ENCODE measurements around the gene RHOJ. TPM values are rescaled to one million over a fixed set of nuclear protein-coding genes. Genes with fewer than 3 reads are reported as not detected.

RHOJ gene
- total RNA-seq, 1 experiment from 2014 or later = not detected

- TF ChIP-seq CTCF (IDR thresholded peaks at IDR 0.05 in 2 of 3, conservative IDR thresholded peaks at IDR 0.05 in 1 of 3; ENCODE audit: borderline replicate concordance in 1 of 3, insufficient read depth in 1 of 3, low read depth in 2 of 3, low read length in 2 of 3) (no peak), POLR2A (IDR thresholded peaks at IDR 0.05; ENCODE audit: borderline replicate concordance, extremely low read depth, insufficient read depth, insufficient read length) (no peak), YY1 (IDR thresholded peaks at IDR 0.05; ENCODE audit: extremely low read depth, insufficient replicate concordance, low read depth, low read length) (no peak), SRF (IDR thresholded peaks at IDR 0.05; ENCODE audit: low read depth) (no peak), EGR1 (IDR thresholded peaks at IDR 0.05; ENCODE audit: low read depth) (no peak), SIN3A (IDR thresholded peaks at IDR 0.05; ENCODE audit: low read depth) (no peak), SP1 (IDR thresholded peaks at IDR 0.05; ENCODE audit: low read depth) (no peak), FOSL1 (IDR thresholded peaks at IDR 0.05; ENCODE audit: low read depth) (no peak), ZNF274 (IDR thresholded peaks at IDR 0.05; ENCODE audit: low read depth, low read length) (no peak), CBX3 (IDR thresholded peaks at IDR 0.05; ENCODE audit: low read depth) (no peak), ELF1 (IDR thresholded peaks at IDR 0.05; ENCODE audit: borderline replicate concordance, low read depth) (no peak), ZFX (IDR thresholded peaks at IDR 0.05) (no peak), TCF7L2 (IDR thresholded peaks at IDR 0.05; ENCODE audit: borderline replicate concordance, extremely low read depth, insufficient read depth, insufficient read length) (no peak), EZH2phosphoT487 (IDR thresholded peaks at IDR 0.05; ENCODE audit: borderline replicate concordance) (no peak), POLR2AphosphoS5 (IDR thresholded peaks at IDR 0.05; ENCODE audit: low read depth, low read length) (no peak), MAX (IDR thresholded peaks at IDR 0.05) (no peak)
Measured at GRCh38 chr14:63157195-63157594, 47.0 kb upstream of the RHOJ start (continued).

GRCh38 chr14:63163306-63163705 lies 40.9 kb upstream of the RHOJ start:
- H3K9ac ChIP-seq (ENCODE audit: low read length) = no peak overlapping the region
- no peaks in the 10 kb centered on the region for H4K20me1 ChIP-seq (ENCODE audit: insufficient read depth)
- intact Hi-C loops (cut with micrococcal nuclease) = no loop called here
- no peak for TF ChIP-seq TCF7L2 (IDR thresholded peaks at IDR 0.05; ENCODE audit: borderline replicate concordance, extremely low read depth, insufficient read depth, insufficient read length)
- TF ChIP-seq EGR1 (IDR thresholded peaks at IDR 0.05; ENCODE audit: low read depth) = no peak
- no peak for TF ChIP-seq MAX (IDR thresholded peaks at IDR 0.05)
- TF ChIP-seq ELF1 (IDR thresholded peaks at IDR 0.05; ENCODE audit: borderline replicate concordance, low read depth) = no peak
- no peak for TF ChIP-seq ZBTB33 (IDR thresholded peaks at IDR 0.05; ENCODE audit: extremely low read depth, insufficient replicate concordance, low read length)
- H2AFZ ChIP-seq (ENCODE audit: low read depth, low read length, poor library complexity, severe bottlenecking) = no peak overlapping the region
- ChIA-PET RAD21 (ENCODE audit: low non-redundant PET in 1 of 2, low total read pairs in 2 of 2, uncharacterized antibody in 2 of 2, unreplicated experiment in 2 of 2) (no interaction called here), CTCF (no interaction called here), POLR2A (no interaction called here)
- H3K9me2 ChIP-seq (ENCODE audit: insufficient read depth) = no peaks in the 10 kb centered on the region
- no peak overlapping the region for H3K4me2 ChIP-seq (ENCODE audit: low read length)
- H3K36me3 ChIP-seq (ENCODE audit: control insufficient read depth in 1 of 2, insufficient read depth in 2 of 2, low read length in 2 of 2) = no peaks in the 10 kb centered on the region
- no peak overlapping the region for H3K27ac ChIP-seq (ENCODE audit: low read depth, low read length)
- ATAC-seq (no peak), DNase-seq (ENCODE audit: low read depth, low spot score) (no peak)
- no peaks in the 10 kb centered on the region for H3K27me3 ChIP-seq (ENCODE audit: insufficient read depth, low read length)
- H3K4me3 ChIP-seq (replicated peaks in 1 of 2; ENCODE audit: low read depth in 1 of 2, low read length in 2 of 2) = no peak overlapping the region
- BruUV-seq (replicated peaks) = no TSS peak
- H3K79me2 ChIP-seq (ENCODE audit: insufficient read depth, low read length) = no peaks in the 10 kb centered on the region
- no peaks in the 10 kb centered on the region for H3K4me1 ChIP-seq (ENCODE audit: control insufficient read depth in 1 of 2, insufficient read depth in 2 of 2, low read length in 2 of 2)
- no peaks in the 10 kb centered on the region for H3K9me3 ChIP-seq (ENCODE audit: control insufficient read depth in 1 of 2, insufficient read depth in 1 of 2, low read depth in 1 of 2, low read length in 2 of 2)
